Stimulated activated CD8-positive, alpha-beta memory T cell treated with anti-CD3 and anti-CD28 coated beads, Interleukin-2, amount 100 ng/mL, for 1 hour (primary cell): ENCODE results near the gene SHISA4.

ENCODE experiments used
- DNase-seq, 2 donors: peaks; one replicate each; pipeline ENCODE4 v3.0.0-alpha.2; 2020; ENCODE audit warnings: low read depth in 2 of 2

The SHISA4 gene

GRCh38 chr1:201882665-201883132, 6.0 kb upstream of the SHISA4 start:
- no peak for DNase-seq

GRCh38 chr1:201883266-201883665, 5.4 kb upstream of the SHISA4 start:
- no peak for DNase-seq

GRCh38 chr1:201883786-201884185, 4.9 kb upstream of the SHISA4 start:
- DNase-seq, result no peak

GRCh38 chr1:201884425-201884824, 4.3 kb upstream of the SHISA4 start:
- no peak for DNase-seq

GRCh38 chr1:201885531-201886075, 3.1 kb upstream of the SHISA4 start:
- DNase-seq, result no peak

GRCh38 chr1:201886103-201886885, 2.4 kb upstream of the SHISA4 start:
- DNase-seq, result no peak

GRCh38 chr1:201887116-201887866, 1.4 kb upstream of the SHISA4 start:
- no peak for DNase-seq

- DNase-seq, result no peak
These were observed 631 bp downstream of the SHISA4 start for GRCh38 chr1:201889090-201889968.

GRCh38 chr1:201890223-201890622, 1.5 kb downstream of the SHISA4 start:
- no peak for DNase-seq

- DNase-seq, result no peak
These were observed 2.2 kb downstream of the SHISA4 start for GRCh38 chr1:201890806-201891450.

- DNase-seq, result no peak
These were observed 2.9 kb downstream of the SHISA4 start for GRCh38 chr1:201891451-201892045.

- no peak for DNase-seq
These were observed 3.5 kb downstream of the SHISA4 start for GRCh38 chr1:201892211-201892610.

- DNase-seq, result no peak
These were observed 4.7 kb downstream of the SHISA4 start for GRCh38 chr1:201893431-201893830.

GRCh38 chr1:201894343-201895119, 5.8 kb downstream of the SHISA4 start:
- DNase-seq, result no peak

- DNase-seq, result no peak
These were observed 6.5 kb downstream of the SHISA4 start for GRCh38 chr1:201895120-201895665.

GRCh38 chr1:201895913-201896807, 7.5 kb downstream of the SHISA4 start:
- DNase-seq, result peak; percentile 62 to 65

GRCh38 chr1:201896951-201897391, 8.3 kb downstream of the SHISA4 start:
- no peak for DNase-seq

GRCh38 chr1:201898240-201898894, 9.7 kb downstream of the SHISA4 start:
- no peak for DNase-seq
